Endodermal cell (in vitro differentiated cells): ENCODE data around the gene INPP4A. TPM values are rescaled to one million over a fixed set of nuclear protein-coding genes. Genes with fewer than 3 reads are reported as not detected.

Source experiments
- DNase-seq: peaks from one replicate; pipeline ENCODE4 v3.0.0-alpha.2; 2017
- H3K27ac ChIP-seq: 2 replicates; pipeline ENCODE4 v1.5.1; 2013; ENCODE audit warnings: mild to moderate bottlenecking, low read depth, low read length, moderate library complexity
- H3K27me3 ChIP-seq: 2 replicates; pipeline ENCODE4 v1.6.1; 2013; ENCODE audit warnings: mild to moderate bottlenecking, low read length, moderate library complexity; ENCODE audit not compliant: insufficient read depth, control insufficient read depth, poor library complexity, severe bottlenecking
- H3K36me3 ChIP-seq: 2 replicates; pipeline ENCODE4 v1.7.0; 2013; ENCODE audit warnings: mild to moderate bottlenecking, low read length, moderate library complexity; ENCODE audit not compliant: control insufficient read depth, insufficient read depth
- H3K4me1 ChIP-seq: one replicate; pipeline ENCODE4 v1.7.0; 2013; ENCODE audit warnings: low read length; ENCODE audit not compliant: control insufficient read depth, insufficient read depth
- H3K4me3 ChIP-seq: 2 replicates; pipeline ENCODE4 v1.5.1; 2013; ENCODE audit warnings: mild to moderate bottlenecking, low read length, moderate library complexity
- H3K9ac ChIP-seq: 2 replicates; pipeline ENCODE4 v1.6.1; 2013; ENCODE audit warnings: mild to moderate bottlenecking, low read length, moderate library complexity; ENCODE audit not compliant: poor library complexity, severe bottlenecking; ENCODE audit errors: extremely low read depth
- H3K9me3 ChIP-seq: 2 replicates; pipeline ENCODE4 v1.6.1; 2013; ENCODE audit warnings: mild to moderate bottlenecking, low read length, moderate library complexity; ENCODE audit not compliant: control insufficient read depth
- H3K27ac Mint-ChIP-seq: 2 replicates; pipeline ENCODE4 v1.8.0; 2020; ENCODE audit warnings: mixed read lengths
- H3K27me3 Mint-ChIP-seq: 2 replicates; pipeline ENCODE4 v1.8.0; 2021; ENCODE audit warnings: mild to moderate bottlenecking, mixed read lengths; ENCODE audit not compliant: insufficient read depth
- H3K36me3 Mint-ChIP-seq: 2 replicates; pipeline ENCODE4 v1.8.0; 2020; ENCODE audit warnings: low read depth, mixed read lengths
- H3K4me1 Mint-ChIP-seq: 2 replicates; pipeline ENCODE4 v1.8.0; 2020; ENCODE audit warnings: mixed read lengths
- H3K4me3 Mint-ChIP-seq: 2 replicates; pipeline ENCODE4 v1.8.0; 2020; ENCODE audit warnings: mild to moderate bottlenecking, moderate library complexity, mixed read lengths
- H3K9me3 Mint-ChIP-seq: 2 replicates; pipeline ENCODE4 v1.8.0; 2020; ENCODE audit warnings: mild to moderate bottlenecking, mixed read lengths
- WGBS, 2 experiments: methylation state at CpG; one replicate each; pipeline versions ENCODE4 v1.1.5 to v1.1.7; 2013; ENCODE audit warnings: missing lambda C conversion rate in 2 of 2, mixed read lengths in 1 of 2; ENCODE audit not compliant: insufficient coverage in 1 of 2, insufficient read length in 1 of 2; 5-methylcytosine and 5-hydroxymethylcytosine counted together
- total RNA-seq, 2 donors: library from RNA; stranded (reverse); fragmentation: NEBNext Ultra II Directional in 1 of 2; extraction: Animal tissue kit (Norgen Biotek cat#: 25700) in 1 of 2; gene quantifications; 2 replicates in 1 of 2; 3 replicates in 1 of 2; pipeline ENCODE4 v1.2.1, GENCODE V29; 2021
- TF ChIP-seq, protein P1 (sequence below): fragments of 200-600 bp; sonication (generic); conservative IDR thresholded peaks from 2 replicates; pipeline ENCODE4 v1.5.0; 2021; ENCODE audit warnings: antibody characterized with exemption, mild to moderate bottlenecking

Gene INPP4A
- total RNA-seq, 2 donors from 2014 or later = 84.9 to 94.2 TPM

DNA sequence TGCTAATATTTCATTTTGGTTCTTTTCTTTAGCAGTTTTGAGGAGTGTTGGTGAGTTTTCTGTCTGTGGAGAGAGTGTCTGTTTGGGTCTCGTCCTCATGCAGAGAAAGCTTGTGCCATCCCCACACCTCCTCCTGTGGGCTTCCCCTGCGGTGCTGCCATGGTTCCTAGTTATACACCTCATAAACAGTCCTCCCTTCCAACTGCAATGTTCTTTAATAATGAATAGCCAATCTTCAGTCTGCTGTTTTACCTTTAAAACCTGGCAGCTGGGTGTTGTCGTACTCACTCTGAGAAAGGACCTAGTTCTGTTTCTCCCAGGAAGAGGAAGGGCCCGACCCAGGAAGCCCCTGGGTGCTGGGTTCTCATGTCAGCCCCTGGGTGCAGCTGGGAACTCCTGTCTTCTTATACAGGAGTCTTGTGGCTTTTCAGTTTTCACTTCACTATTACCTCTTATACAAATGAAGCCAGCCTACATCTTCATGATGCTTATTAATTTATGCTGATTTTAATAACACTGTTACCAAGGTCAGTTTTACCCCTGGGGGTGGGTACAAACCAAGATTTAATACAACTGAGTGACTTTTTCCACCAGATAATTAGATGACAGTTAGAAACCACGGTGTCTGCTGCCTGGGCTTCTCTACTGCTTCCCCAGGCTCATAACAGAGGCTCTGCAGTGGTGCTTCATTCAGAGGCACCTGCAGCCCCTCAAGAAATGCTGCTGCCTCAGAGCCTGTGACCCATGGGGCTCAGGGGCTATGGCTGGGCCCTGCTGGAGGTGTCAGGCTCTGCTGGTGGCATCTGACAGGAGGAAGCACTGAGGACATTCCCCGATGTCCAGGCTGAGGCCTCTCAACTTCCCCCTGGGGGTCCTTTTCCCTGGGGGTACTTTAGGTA, 104.5 kb downstream of the INPP4A start:
- H3K4me1 Mint-ChIP-seq = no peaks in the 10 kb centered on the region
- no peaks in the 10 kb centered on the region for H3K27me3 Mint-ChIP-seq
- no peaks in the 10 kb centered on the region for H3K4me1 ChIP-seq
- H3K4me3 ChIP-seq = no peak overlapping the region
- H3K27ac Mint-ChIP-seq = no peak overlapping the region
- H3K9me3 Mint-ChIP-seq = no peaks in the 10 kb centered on the region
- H3K9ac ChIP-seq = no peak overlapping the region
- DNase-seq = peak; percentile 22
- H3K27me3 ChIP-seq = no peaks in the 10 kb centered on the region
- 91% methylated on average over 4 to 6 of the region's 6 CpGs for WGBS, 2 experiments
- no peak overlapping the region for H3K27ac ChIP-seq
- H3K36me3 Mint-ChIP-seq = peaks cover 81% of the 10 kb centered on the region
- TF ChIP-seq, protein P1, sequence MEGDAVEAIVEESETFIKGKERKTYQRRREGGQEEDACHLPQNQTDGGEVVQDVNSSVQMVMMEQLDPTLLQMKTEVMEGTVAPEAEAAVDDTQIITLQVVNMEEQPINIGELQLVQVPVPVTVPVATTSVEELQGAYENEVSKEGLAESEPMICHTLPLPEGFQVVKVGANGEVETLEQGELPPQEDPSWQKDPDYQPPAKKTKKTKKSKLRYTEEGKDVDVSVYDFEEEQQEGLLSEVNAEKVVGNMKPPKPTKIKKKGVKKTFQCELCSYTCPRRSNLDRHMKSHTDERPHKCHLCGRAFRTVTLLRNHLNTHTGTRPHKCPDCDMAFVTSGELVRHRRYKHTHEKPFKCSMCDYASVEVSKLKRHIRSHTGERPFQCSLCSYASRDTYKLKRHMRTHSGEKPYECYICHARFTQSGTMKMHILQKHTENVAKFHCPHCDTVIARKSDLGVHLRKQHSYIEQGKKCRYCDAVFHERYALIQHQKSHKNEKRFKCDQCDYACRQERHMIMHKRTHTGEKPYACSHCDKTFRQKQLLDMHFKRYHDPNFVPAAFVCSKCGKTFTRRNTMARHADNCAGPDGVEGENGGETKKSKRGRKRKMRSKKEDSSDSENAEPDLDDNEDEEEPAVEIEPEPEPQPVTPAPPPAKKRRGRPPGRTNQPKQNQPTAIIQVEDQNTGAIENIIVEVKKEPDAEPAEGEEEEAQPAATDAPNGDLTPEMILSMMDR = no peak
- no peak overlapping the region for H3K4me3 Mint-ChIP-seq
- H3K9me3 ChIP-seq = no peaks in the 10 kb centered on the region
- peaks cover 98% of the 10 kb centered on the region for H3K36me3 ChIP-seq

DNA sequence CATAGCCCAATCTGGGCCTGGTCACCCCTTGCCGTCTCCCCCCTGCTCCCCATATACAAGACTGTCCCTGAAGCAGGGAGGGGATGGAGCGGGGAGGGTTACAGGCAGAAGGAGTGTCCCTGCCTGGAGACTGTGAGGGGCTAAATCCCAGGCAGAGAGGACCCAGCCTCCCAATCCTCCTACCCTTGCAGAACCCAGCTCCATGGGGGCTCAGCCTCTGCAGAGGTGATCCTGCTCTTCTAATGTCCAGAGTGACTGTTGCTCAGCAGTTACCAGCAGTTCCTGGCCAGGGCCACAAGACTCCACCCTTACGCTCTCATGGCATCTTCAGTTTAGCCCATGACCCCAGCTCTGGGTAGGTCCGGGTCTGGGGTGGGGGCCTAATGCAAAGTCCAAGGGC, 105.5 kb downstream of the INPP4A start:
- no peaks in the 10 kb centered on the region for H3K27me3 Mint-ChIP-seq
- H3K4me1 Mint-ChIP-seq = no peaks in the 10 kb centered on the region
- no peak overlapping the region for H3K4me3 ChIP-seq
- no peaks in the 10 kb centered on the region for H3K9me3 ChIP-seq
- H3K27ac ChIP-seq = no peak overlapping the region
- H3K36me3 Mint-ChIP-seq = peaks cover 80% of the 10 kb centered on the region
- no peaks in the 10 kb centered on the region for H3K4me1 ChIP-seq
- peaks cover 98% of the 10 kb centered on the region for H3K36me3 ChIP-seq
- H3K27me3 ChIP-seq = no peaks in the 10 kb centered on the region
- no peak overlapping the region for H3K9ac ChIP-seq
- H3K9me3 Mint-ChIP-seq = no peaks in the 10 kb centered on the region
- H3K27ac Mint-ChIP-seq = no peak overlapping the region
- TF ChIP-seq, protein P1 = no peak
- WGBS, 2 experiments = 96% methylated on average over 4 of the region's 4 CpGs; no CpG with 5 or more reads in 1 of the 2 experiments
- H3K4me3 Mint-ChIP-seq = no peak overlapping the region
- peak; percentile 36 for DNase-seq

DNA sequence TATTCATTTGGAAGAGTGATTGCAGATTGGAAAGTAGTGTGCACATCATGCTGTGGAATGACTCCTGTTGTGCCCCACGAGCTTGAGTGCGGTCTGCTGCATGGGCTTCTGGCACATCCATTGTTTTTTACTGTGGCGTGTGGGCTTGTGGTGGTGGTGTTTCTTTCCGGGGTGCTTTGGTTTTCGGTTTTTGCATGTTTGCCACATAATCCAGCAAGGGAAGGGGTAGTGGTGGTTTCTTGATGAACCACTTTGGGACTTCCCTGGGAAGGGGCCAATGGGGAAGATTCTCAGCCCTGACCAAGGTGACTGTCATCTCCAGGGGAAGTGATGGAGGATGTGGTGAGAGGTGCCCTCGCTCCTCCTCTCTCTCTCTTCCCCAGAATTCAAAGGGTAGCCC, 106.7 kb downstream of the INPP4A start:
- 94 to 95% methylated on average over 2 to 6 of the region's 6 CpGs for WGBS, 2 experiments
- Histone ChIP-seq H3K9me3 (no peaks in the 10 kb centered on the region), H3K4me3 (no peak overlapping the region), H3K9ac (no peak overlapping the region), H3K27ac (no peak overlapping the region), H3K4me1 (no peaks in the 10 kb centered on the region), H3K27me3 (no peaks in the 10 kb centered on the region), H3K36me3 (peaks cover 98% of the 10 kb centered on the region)
- DNase-seq = no peak
- Mint-ChIP-seq H3K27ac (peak overlapping the region; percentile 18), H3K4me3 (no peak overlapping the region), H3K36me3 (peaks cover 80% of the 10 kb centered on the region), H3K9me3 (no peaks in the 10 kb centered on the region), H3K27me3 (no peaks in the 10 kb centered on the region), H3K4me1 (no peaks in the 10 kb centered on the region)
- TF ChIP-seq, protein P1 = no peak
